K562 (cell line): ENCODE measurements around the gene ADPRH. TPM values are rescaled to one million over a fixed set of nuclear protein-coding genes. Genes with fewer than 3 reads are reported as not detected.
A peak's percentile ranks its signal among the peaks of the same experiment; 100 is the strongest.

ENCODE experiments used
- BACH1 ChIP-seq: fragments of 200-800 bp; sonication (Bioruptor generic); IDR thresholded peaks from 2 replicates; pipeline ENCODE4 v1.6.1; 2016; ENCODE audit warnings: missing genetic modification characterization, missing compliant biosample characterization
- CBX3 ChIP-seq, 2 experiments: IDR thresholded peaks; 1 replicate in 1 of 2; 2 replicates in 1 of 2; pipeline ENCODE4 v1.6.1; 2012; ENCODE audit warnings: inconsistent platforms in 2 of 2, low read length in 2 of 2, borderline replicate concordance in 1 of 2, control low read depth in 1 of 2
- FOS ChIP-seq: IDR thresholded peaks from 3 replicates; pipeline ENCODE4 v1.6.1; 2011; ENCODE audit not compliant: insufficient read length; ENCODE audit errors: extremely low read depth
- ILK ChIP-seq: fragments of 450-650 bp; IDR thresholded peaks from 2 replicates; pipeline ENCODE4 v1.6.1; 2016; ENCODE audit warnings: missing genetic modification characterization, low read depth, mild to moderate bottlenecking, missing compliant biosample characterization, moderate library complexity, borderline replicate concordance
- PRDM10 ChIP-seq: fragments of 450-650 bp; IDR thresholded peaks from 2 replicates; pipeline ENCODE4 v1.6.1; 2018; ENCODE audit not compliant: partially characterized antibody
- SNRNP70 ChIP-seq: fragments of 200-400 bp; formaldehyde crosslinking; optimal IDR thresholded peaks from 2 replicates; pipeline ENCODE3; 2017; ENCODE audit warnings: low read depth, low read length
- TEAD4 ChIP-seq, 2 experiments: sonication (generic) in 1 of 2; formaldehyde crosslinking in 1 of 2; IDR thresholded peaks; 2 replicates each; pipeline versions ENCODE4 v1.6.1 to v1.8.0; 2012 to 2022; ENCODE audit warnings: borderline replicate concordance in 1 of 2, inconsistent platforms in 1 of 2, low read length in 1 of 2, mild to moderate bottlenecking in 1 of 2, missing genetic modification reagents in 1 of 2
- ZEB2 ChIP-seq: fragments of 450-650 bp; IDR thresholded peaks from 2 replicates; pipeline ENCODE4 v1.6.1; 2016
- ZNF316 ChIP-seq: fragments of 450-650 bp; IDR thresholded peaks from 2 replicates; pipeline ENCODE4 v1.6.1; 2016
- polyA plus RNA-seq, 8 experiments: library from polyadenylated mRNA; depleted of rRNA in 4 of 8; stranded (reverse) in 5 of 8; unstranded in 3 of 8; fragments of >200 nt; fragmentation: Nextera tagmentation in 2 of 8; fragmentation: Illumina TruSeq in 1 of 8; extraction: Ambion mirVana in 2 of 8; extraction: Trizol in 1 of 8; gene quantifications; 2 replicates each; pipeline versions ENCODE4 v1.2.1 to v1.2.3, GENCODE V29; 2011 to 2014; ENCODE audit warnings: inconsistent platforms in 1 of 8, missing spikeins in 1 of 8
- total RNA-seq, 7 experiments: library from RNA; depleted of rRNA in 6 of 7; stranded (reverse); fragments of >200 nt in 6 of 7; fragmentation: Illumina TruSeq in 2 of 7; extraction: Trizol in 2 of 7; gene quantifications; 2 replicates each; pipeline versions ENCODE4 v1.2.1 to v1.2.3, GENCODE V29; 2011 to 2021; ENCODE audit warnings: low replicate concordance in 1 of 7
- TF ChIP-seq, protein P1 (sequence below): fragments of 200-600 bp; sonication (generic); IDR thresholded peaks from one replicate; pipeline ENCODE4 v1.6.1; 2012; ENCODE audit warnings: mild to moderate bottlenecking, low read depth, low read length, inconsistent platforms
- TF ChIP-seq, protein P2 (sequence below): fragments of 450-650 bp; formaldehyde crosslinking; IDR thresholded peaks from 2 replicates; pipeline ENCODE4 v1.4.0; 2020; ENCODE audit warnings: mild to moderate bottlenecking, moderate library complexity

ADPRH gene
- total and polyA plus RNA-seq, 9 of the 15 experiments (the other 6 are each of a cell fraction or from before 2014, with no cell fraction given) = 0.01 to 1.4 (median 0.65) TPM

- TF ChIP-seq, protein P1, sequence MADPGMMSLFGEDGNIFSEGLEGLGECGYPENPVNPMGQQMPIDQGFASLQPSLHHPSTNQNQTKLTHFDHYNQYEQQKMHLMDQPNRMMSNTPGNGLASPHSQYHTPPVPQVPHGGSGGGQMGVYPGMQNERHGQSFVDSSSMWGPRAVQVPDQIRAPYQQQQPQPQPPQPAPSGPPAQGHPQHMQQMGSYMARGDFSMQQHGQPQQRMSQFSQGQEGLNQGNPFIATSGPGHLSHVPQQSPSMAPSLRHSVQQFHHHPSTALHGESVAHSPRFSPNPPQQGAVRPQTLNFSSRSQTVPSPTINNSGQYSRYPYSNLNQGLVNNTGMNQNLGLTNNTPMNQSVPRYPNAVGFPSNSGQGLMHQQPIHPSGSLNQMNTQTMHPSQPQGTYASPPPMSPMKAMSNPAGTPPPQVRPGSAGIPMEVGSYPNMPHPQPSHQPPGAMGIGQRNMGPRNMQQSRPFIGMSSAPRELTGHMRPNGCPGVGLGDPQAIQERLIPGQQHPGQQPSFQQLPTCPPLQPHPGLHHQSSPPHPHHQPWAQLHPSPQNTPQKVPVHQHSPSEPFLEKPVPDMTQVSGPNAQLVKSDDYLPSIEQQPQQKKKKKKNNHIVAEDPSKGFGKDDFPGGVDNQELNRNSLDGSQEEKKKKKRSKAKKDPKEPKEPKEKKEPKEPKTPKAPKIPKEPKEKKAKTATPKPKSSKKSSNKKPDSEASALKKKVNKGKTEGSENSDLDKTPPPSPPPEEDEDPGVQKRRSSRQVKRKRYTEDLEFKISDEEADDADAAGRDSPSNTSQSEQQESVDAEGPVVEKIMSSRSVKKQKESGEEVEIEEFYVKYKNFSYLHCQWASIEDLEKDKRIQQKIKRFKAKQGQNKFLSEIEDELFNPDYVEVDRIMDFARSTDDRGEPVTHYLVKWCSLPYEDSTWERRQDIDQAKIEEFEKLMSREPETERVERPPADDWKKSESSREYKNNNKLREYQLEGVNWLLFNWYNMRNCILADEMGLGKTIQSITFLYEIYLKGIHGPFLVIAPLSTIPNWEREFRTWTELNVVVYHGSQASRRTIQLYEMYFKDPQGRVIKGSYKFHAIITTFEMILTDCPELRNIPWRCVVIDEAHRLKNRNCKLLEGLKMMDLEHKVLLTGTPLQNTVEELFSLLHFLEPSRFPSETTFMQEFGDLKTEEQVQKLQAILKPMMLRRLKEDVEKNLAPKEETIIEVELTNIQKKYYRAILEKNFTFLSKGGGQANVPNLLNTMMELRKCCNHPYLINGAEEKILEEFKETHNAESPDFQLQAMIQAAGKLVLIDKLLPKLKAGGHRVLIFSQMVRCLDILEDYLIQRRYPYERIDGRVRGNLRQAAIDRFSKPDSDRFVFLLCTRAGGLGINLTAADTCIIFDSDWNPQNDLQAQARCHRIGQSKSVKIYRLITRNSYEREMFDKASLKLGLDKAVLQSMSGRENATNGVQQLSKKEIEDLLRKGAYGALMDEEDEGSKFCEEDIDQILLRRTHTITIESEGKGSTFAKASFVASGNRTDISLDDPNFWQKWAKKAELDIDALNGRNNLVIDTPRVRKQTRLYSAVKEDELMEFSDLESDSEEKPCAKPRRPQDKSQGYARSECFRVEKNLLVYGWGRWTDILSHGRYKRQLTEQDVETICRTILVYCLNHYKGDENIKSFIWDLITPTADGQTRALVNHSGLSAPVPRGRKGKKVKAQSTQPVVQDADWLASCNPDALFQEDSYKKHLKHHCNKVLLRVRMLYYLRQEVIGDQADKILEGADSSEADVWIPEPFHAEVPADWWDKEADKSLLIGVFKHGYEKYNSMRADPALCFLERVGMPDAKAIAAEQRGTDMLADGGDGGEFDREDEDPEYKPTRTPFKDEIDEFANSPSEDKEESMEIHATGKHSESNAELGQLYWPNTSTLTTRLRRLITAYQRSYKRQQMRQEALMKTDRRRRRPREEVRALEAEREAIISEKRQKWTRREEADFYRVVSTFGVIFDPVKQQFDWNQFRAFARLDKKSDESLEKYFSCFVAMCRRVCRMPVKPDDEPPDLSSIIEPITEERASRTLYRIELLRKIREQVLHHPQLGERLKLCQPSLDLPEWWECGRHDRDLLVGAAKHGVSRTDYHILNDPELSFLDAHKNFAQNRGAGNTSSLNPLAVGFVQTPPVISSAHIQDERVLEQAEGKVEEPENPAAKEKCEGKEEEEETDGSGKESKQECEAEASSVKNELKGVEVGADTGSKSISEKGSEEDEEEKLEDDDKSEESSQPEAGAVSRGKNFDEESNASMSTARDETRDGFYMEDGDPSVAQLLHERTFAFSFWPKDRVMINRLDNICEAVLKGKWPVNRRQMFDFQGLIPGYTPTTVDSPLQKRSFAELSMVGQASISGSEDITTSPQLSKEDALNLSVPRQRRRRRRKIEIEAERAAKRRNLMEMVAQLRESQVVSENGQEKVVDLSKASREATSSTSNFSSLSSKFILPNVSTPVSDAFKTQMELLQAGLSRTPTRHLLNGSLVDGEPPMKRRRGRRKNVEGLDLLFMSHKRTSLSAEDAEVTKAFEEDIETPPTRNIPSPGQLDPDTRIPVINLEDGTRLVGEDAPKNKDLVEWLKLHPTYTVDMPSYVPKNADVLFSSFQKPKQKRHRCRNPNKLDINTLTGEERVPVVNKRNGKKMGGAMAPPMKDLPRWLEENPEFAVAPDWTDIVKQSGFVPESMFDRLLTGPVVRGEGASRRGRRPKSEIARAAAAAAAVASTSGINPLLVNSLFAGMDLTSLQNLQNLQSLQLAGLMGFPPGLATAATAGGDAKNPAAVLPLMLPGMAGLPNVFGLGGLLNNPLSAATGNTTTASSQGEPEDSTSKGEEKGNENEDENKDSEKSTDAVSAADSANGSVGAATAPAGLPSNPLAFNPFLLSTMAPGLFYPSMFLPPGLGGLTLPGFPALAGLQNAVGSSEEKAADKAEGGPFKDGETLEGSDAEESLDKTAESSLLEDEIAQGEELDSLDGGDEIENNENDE = no peak
- TF ChIP-seq, protein P2, sequence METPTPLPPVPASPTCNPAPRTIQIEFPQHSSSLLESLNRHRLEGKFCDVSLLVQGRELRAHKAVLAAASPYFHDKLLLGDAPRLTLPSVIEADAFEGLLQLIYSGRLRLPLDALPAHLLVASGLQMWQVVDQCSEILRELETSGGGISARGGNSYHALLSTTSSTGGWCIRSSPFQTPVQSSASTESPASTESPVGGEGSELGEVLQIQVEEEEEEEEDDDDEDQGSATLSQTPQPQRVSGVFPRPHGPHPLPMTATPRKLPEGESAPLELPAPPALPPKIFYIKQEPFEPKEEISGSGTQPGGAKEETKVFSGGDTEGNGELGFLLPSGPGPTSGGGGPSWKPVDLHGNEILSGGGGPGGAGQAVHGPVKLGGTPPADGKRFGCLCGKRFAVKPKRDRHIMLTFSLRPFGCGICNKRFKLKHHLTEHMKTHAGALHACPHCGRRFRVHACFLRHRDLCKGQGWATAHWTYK (CRISPR knock-in tag) = no peak
- TF ChIP-seq PRDM10 = peak; percentile 49
- TF ChIP-seq BACH1 (tag) = no peak
- no peak for TF ChIP-seq FOS
- TF ChIP-seq CBX3 (IDR thresholded peaks at IDR 0.05; ENCODE audit: borderline replicate concordance in 1 of 2, low read length in 2 of 2) = peak in 1 of 2 experiments; percentile 45; a peak in 1 of 3 replicates
- TF ChIP-seq ZNF316 = no peak
- no peak for TF ChIP-seq SNRNP70
- no peak for TF ChIP-seq TEAD4 (IDR thresholded peaks at IDR 0.05; ENCODE audit: low read length)
- TF ChIP-seq TEAD4 (CRISPR knock-in tag; IDR thresholded peaks at IDR 0.05; ENCODE audit: borderline replicate concordance) = no peak
- TF ChIP-seq ILK = no peak
- TF ChIP-seq ZEB2 = no peak
Measured at GRCh38 chr3:119579366-119580066, at the start of gene ADPRH (continued).
